Epidermal melanocyte (primary cell): Measurements from ENCODE around the gene IFITM10.

Source experiments
- DNase-seq: peaks from one replicate; pipeline ENCODE4 v3.0.0; 2011; ENCODE audit warnings: low spot score; ENCODE audit not compliant: insufficient read length

The IFITM10 gene

DNA sequence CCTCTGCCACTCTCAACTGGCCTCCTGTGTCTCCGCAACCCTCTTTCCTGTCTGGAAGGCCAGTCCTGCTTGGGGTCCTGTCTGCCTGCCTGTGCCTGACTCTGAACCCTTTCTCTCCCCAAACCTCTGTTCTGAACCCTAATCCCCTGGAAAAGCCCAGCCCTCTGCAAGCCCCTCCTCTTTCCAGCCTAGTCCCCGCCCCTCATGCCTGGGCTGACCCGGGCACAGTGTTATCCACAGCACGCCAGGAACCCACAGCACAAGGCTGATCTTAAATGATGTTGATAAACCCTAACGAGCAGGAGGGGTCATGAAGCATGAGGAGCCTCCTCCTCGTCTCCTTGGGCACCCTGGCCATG lies at the start of gene IFITM10:
Gene IFITM10, minus strand, starts transcription at position 115 of the 359 bp plus-strand sequence. CDS start 153 bp downstream, outside the sequence.
- no peak for DNase-seq

DNA sequence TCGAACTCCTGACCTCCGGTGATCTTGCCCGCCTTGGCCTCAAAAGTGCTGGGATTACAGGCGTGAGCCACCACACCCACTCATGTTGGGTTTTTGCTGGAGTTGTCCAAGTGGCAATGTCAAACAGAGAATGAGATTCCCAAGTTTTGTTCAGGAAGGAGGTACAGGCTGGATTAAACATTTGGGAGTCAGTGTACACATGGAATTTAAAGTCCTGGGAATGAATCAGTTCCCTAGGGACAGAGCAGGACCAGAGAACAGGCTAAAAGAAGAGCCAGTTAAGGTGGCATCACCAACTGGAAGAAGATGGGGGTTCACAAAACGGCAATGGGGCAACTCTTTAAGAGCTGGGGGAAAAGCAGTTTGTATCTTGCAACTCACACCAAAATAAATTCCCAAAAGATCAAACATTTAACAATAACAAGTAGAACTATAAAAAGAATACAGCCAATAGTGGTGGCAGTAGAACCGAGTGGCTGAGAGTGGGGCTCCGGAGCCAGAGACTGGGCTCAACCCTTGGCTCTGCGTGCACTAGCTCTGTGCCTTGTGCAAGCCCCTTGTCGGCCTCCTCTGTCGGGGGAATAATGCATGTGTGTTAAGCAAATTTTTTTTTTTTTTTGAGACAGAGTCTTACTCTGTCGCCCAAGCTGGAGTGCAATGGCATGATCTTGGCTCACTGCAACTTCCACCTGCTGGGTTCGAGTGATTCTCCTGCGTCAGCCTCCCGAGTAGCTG lies 47.2 kb upstream of the IFITM10 start:
- no peak for DNase-seq

DNA sequence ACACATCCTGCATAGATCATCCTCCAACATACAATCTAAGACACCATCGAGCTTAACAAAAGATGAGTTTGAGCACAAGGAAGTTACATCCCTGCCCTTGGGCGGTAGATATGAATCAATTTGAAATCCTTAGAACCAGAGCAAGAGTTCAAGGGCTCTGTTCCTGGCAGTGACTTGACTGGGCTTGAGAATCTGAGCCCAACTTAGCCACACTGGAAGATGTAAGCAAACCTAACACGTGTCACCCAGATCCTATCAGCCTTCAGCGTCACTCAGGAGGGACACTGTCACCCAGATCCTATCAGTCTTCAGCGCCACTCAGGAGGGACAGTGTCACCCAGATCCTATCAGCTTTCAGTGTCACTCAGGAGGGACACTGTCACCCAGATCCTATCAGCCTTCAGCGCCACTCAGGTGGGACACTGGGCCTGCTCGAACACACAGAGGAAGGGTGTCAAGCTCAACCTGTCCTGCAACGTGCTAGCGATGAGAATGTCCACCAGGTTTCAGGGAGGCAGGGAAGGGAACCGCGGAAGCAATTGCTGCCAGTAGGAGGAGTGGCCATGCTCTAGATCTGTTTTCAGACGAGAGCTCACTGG lies 46.1 kb upstream of the IFITM10 start:
- no peak for DNase-seq

DNA sequence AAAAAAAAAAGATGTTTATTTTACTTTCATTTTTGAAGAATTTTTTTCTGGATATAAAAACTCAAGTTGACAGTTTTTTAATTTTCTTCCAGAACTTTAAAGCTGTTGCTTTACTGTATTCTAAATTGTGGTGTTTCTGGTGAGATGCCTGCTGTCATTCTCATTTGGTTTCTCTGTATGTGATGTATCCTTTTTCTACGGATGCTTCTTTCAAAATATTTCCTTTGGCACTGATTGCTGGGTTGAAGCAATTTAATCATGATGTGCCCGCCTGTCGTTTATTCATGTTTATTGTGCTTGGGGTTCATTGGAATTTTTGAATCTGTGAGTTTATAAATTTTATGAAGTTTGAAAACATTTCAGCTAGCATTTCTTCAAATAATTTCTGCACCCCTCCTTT lies 42.7 kb upstream of the IFITM10 start:
- DNase-seq, result no peak

DNA sequence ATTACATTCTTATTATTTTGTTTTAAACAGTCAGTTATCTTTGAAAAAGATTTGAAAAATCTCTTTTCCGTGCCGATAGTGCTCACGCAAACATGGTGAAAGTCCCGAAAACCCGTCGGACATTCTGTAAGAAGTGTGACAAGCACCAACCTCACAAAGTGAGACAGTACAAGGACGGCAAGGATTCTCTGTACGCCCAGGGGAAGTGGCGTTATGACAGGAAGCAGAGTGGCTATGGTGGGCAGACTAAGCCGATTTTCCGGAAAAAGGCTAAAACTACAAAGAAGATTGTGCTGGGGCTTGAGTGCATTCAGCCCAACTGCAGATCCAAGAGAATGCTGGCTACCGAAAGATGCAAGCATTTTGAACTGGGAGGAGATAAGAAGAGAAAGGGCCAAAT lies 42.1 kb upstream of the IFITM10 start:
- DNase-seq, result no peak

DNA sequence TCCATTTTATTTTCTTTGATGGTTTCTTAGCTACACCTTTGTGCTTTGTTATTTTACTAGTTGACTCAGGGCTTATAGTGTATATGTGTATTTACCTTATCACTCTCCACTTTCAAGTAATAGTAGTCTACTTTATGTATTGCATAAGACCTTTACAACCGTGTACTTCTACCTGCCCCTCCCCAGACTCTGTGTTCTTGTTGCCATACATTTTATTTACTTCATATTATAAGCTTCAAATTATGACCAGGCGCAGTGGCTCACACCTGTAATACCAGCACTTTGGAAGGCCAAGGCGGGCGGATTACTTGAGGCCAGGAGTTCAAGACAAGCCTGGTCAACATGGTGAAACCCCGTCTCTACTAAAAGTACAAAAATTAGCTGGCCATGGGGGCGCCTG lies 41.5 kb upstream of the IFITM10 start:
- DNase-seq, result no peak

DNA sequence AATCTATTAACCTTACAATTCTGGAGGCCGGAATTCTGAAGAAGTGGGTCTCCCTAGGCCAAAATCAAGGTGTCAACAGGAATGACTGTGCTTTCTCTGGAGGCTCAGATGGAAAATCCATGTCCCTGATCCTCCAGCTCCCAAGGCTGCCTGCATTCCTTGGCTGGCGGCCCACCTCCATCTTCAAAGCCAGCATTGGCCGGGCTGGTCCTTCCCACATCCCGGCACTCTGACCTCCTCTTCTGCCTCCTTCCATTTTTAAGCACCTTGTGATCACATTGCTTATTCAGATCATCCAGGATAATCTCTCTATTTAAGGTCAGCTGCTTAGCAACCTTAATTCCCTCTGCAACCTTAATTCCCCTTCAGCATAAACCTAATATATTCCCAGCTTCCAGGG lies 36.1 kb upstream of the IFITM10 start:
- DNase-seq, result no peak

DNA sequence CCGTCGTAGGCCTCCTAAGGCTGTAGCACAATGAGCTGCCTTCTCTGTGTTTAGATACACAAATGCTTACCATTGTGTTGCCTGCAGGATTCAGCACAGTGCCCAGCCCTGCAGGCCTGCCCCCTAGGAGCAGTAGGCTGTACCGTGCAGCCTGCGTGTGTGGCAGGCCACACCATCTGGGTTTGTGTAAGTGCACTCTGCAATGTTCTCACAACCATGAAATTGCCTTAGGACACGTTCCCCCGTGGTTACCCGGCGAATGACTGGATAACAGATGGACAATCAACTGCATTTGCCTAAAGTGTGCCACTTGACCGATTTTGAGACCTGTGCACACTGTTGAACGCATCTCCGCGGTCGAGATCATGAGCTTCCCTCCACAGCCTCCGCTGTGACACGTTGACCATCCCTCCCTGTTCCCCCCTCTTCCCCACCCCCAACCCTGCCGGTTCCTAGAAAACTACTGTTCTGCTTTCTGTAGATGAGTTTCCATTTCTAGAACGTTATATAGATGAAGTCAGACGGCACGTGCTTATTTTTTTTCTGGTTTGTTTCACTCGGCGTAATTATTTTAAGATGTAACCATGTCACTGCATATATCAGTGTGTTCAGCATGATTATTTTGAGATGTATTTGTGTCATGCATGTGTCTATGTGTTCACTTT lies 35.5 kb upstream of the IFITM10 start:
- peak; percentile 57 for DNase-seq

DNA sequence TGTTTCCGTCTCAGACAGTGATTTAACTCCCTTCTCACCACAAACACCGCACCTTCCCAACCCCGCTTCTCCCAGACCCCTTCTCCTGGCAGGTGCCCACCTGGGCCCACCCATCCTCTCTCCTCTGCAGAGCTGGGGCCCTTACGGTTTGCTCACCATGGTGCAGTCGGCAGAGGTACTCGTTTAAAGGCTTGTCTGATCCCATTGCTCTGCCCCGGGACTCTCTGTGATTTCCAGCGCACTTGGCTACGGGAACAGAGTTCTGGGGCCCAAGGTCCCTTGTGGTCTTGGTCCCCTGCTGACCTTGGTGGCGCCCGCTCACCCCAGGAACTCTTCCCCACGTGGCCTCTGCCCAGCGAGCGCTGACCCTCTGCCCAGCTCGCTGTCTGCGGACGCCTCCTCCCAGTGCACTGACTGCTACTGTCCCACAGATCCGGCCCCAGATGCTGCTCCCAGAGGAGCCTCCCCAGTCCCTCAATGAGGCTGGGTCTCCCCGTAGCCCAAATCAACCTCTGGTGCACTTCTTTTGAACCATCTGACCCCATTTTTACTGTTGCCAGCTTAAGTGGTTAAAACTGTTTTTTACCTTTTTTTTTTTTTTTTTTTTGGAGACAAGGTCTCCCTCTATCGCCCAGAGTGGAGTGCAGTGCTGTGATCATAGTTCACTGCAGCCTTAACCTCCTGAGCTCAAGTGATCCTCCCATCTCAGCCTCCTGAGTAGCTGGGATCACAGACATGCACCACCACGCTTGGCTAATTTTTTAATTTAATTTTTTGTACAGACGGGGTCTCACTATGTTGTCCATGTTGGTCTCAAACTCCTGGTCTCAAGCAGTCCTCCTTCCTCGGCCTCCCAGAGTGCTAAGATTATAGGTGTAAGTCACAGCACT lies 34.6 kb upstream of the IFITM10 start:
- DNase-seq, result no peak

DNA sequence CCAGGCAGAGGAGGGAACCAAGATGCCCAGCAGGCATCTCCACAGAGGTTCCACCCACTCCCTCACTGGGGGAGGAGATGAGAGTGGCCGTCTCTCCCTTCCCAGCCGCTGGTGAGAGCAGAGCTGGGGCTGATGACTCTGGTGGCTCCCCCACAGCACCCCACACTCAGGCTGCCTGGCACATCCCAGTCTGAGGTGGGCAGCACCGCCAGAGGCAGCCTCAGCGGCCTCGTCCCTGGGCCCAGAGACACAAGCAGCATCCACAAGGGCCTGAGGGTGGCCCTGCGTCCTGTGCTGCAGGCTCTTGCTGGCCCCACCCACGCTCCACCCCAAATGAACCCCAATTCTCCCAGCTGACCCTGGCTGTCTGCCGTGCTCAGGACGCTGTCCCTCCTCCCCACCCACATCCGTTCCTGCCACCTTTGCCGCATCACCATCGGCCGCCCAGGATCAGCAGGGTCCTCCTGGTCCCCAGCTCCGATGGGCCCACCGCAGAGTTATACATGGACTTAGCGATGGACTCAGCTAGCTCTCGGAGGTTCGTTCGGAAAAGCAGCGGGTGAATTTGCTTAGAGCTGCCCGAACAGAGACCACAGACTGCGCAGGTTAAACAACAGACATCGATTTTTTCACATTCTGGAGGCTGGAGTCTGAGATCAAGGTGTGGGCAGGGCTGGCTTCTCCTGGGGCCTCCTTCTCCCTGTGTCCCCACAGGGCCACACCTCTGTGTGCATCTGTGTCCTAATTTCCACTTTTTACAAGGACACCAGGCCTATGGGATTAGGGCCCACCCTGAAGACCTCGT lies 33.5 kb upstream of the IFITM10 start:
- no peak for DNase-seq

DNA sequence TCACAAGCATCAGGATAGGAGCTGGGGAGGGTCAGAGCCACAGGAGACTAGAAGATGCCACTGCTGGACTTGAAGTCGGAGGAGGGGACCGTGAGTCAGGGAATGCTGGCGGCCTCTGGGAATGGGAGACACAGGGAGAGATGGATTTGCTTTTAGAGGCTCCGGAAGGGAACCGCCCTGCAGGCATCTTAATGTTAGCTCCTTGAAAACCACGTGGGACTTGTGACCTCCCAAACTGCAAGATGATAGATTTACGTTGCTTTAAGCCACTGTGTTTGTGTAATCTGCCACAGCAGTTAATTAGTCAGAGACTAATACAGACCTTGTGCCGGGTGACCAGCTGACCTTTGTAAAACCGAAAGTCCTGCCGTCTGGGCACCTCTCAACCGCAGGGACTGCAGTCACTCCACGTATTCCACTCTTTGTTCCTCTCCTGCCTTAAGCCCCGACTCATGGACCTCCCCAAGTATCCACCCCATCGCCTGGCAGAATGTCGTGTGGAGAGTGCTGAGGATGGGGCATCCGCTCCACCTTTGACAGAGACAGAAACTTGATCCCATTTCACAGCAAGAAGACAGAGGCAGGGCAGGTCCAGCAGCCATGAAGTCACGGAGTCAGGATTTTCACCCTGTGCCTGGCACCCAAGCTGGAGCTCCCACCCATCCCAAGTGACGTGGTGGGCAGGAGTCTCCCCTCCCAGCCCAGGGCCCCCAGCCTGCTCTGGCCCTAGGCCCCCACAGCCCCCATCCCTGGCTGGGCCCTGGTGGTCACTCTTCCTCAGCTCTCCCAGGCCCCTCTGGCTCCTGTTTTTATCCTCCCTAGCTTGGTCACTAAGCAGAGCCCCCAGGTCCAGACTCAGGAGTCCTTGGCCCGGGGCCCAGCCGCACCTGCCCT lies 32.7 kb upstream of the IFITM10 start:
- DNase-seq, result no peak

DNA sequence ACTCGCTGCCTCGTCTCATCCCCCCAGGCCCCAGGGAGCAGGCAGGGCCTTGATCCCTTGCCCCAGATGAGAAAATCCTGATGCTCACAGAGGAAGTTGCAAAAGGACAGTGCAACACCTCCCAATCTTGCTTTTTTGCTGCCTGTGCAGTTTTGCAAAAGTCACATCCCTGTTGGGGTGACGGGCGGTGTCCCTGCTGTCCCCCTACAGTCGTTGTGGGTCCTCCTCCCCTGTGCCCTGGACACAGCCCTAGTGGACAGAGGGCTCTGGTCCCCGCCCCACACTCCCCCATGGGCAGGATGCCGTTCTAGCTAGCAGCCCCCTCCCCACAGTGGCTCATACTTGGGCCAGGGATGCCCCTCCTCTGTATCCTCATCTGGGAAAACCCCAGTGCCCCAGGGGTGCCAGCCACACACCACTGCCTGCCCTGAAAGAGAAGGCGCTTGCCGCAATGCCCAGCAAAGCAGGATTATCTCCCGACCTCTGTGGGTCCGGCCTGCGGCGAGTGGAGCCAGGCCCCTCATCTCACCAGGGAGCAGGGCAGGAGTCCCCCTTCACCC lies 31.7 kb upstream of the IFITM10 start:
- DNase-seq, result no peak

DNA sequence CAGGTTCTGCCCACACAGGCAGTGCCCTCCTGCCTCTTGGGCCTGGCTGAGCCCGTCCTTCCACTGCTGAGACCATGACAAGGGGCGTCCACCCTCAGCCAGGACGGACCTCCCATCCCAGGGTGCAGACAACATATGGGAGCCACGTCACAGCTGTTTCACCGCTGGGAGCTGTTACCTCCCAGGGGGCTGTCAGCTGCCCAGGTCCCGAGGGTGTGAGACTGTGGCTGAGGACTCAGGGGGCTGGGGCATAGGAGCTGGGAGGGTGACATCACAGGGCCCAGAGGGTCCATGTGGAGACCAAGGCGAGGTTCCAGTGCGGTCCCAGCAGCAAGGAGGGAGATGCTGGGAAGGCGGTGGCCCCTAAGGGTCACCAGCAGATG lies 31.2 kb upstream of the IFITM10 start:
- no peak for DNase-seq

DNA sequence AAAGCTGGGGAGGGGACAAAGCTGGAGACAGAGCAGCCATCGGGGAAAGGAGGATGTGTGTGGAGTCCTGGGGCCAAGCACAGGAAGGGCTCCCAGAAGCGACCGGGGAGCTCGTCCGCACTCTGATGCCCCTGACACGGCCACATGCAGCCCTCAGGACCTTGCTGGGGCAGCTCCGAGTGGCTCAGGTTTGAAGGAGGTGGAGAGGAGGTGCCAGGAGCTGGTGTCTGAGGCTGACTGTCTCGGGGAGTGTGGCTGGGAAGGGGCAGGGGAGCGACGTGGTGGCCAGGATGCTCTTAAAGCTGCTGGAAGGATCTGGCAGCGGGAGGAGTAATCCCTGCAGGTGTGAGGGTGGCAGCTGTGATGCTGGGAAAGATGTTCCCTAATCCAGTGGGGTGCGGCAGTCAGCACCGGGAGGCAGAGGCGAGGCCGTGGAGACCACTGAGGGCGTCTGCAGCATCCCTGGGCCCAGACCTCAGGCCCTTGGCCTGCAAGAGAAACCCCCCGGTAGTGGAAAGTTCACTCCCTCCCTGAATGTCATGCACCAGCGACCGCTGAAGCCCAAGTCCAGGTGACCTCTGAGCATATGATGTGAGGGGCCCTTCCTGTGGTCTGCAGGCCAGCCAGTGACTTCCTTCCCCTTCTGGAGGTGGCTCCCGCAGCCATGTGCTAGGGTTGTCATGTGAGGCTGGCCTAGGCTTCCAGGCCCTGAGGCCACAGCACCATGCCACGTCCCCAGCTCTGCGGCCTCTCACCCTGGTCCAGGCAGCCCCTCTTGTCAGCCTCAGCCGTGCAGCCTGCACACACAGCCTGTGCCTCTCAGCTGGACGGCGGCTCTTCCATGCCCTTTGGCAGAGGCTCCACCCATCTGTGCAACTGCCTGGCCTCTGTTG lies 30.6 kb upstream of the IFITM10 start:
- no peak for DNase-seq

DNA sequence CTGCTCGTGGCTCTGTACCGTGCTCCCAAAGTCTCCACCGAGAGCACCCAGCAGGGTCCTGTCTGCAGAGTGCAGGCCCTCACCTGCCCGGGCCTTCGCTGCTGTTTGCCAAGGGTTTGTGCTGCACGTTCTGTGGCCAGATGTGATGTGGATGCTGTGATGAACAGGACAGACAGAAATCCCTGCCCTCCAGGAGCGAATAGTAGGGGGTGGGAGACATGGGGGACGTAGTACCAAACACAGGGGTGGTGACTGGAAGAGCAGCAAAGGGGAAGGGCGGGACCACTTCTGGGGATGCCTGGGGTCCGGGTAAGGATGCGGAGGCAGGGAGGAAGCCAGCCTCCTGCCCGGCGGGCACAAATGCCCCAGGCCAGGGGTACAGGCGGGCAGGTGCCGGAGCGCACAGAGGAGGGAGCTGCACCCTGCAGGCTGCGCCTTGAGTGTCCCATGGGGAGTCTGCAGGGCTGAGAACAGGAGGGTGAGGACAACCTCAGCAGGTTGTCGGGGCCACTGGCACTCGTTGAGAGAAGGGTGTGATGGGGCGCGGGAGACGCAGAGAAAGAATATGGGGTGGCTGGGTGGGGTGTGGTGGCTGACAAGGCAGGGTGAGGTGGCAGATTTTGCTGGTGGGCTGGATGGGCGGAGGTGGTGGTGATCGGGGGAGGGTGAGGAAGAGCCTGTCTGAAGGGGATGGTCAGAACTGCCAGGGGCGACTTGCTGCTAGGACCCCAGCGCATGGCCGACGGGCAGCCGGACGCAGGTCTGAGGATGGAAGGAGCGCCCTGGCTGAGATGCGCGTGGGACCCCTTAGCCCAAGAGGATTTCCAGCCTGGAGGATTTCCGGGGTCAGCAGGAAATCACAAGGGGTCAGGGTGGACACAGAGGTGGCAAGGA lies 29.7 kb upstream of the IFITM10 start:
- no peak for DNase-seq

DNA sequence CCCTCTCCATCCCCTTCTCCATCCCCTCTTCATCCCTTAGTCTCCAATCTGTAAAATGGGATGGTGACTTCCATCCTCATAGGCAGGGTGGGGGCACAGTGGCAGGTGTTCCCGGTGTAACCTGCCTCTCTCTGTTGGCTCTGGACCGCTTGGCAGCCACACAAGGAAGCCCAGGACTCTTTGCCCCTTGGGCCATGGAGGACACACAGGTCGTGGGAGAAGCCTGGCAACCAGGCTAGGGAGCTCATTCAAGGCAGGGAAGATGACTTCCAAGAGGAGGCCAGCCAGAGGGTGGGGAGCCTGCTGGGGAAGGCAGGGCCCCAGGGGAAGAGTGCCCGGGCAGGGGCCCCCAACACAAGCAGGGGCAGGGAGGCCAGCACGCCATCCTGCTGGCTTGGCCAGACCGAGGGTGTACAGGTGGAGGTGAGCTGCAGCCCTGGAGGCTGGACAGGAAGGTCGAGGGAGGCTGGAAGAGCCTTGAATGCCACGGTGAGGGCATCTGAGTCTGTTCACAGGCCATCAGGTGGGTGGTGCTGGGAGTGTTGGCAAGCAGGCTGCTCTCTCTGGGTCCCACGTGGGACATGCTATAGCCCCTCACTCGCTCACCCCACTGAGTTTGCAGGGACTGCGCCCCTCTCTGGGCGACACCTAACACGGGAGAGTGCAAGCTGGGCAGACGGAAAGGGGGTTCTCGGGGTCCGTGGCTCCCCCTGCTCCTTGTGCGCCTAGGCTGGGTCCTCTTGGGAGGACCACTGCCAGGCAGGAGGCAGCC lies 28.8 kb upstream of the IFITM10 start:
- DNase-seq, result no peak
